ENCODE data around the gene PICALM.
"Not testable (repeated sequence)": the region's sequence is repeated elsewhere in the genome, so short reads cannot be mapped to it uniquely, and the experiment has no call there.

The PICALM gene

GRCh38 chr11:86068951-86069407, at the start of gene PICALM:
Gene PICALM, minus strand, starts transcription at chr11:86069084. Its CDS starts 304 bp downstream, at chr11:86068780.
- DNase-seq: peak; percentile 93

- DNase-seq: no peak
Observed at GRCh38 chr11:86118253-86118652, 49.4 kb upstream of the PICALM start.

- no peak for DNase-seq
Observed at GRCh38 chr11:86117712-86118063, 48.8 kb upstream of the PICALM start.

GRCh38 chr11:86117001-86117711, 48.3 kb upstream of the PICALM start:
- DNase-seq: no peak

GRCh38 chr11:86116386-86116726, 47.5 kb upstream of the PICALM start:
- no peak for DNase-seq

- DNase-seq: no peak
Observed at GRCh38 chr11:86115542-86116385, 46.9 kb upstream of the PICALM start.

- DNase-seq: no peak
Observed at GRCh38 chr11:86108890-86109638, 40.2 kb upstream of the PICALM start.

GRCh38 chr11:86108191-86108590, 39.3 kb upstream of the PICALM start:
- no peak for DNase-seq

- no peak for DNase-seq
Observed at GRCh38 chr11:86106916-86107315, 38.0 kb upstream of the PICALM start.

GRCh38 chr11:86106031-86106430, 37.1 kb upstream of the PICALM start:
- not testable (repeated sequence) for DNase-seq

GRCh38 chr11:86105601-86106000, 36.7 kb upstream of the PICALM start:
- DNase-seq: not testable (repeated sequence)

GRCh38 chr11:86103808-86104207, 34.9 kb upstream of the PICALM start:
- DNase-seq: no peak

- no peak for DNase-seq
Observed at GRCh38 chr11:86101941-86102407, 33.1 kb upstream of the PICALM start.

GRCh38 chr11:86101493-86101892, 32.6 kb upstream of the PICALM start:
- no peak for DNase-seq

- DNase-seq: no peak
Observed at GRCh38 chr11:86099874-86100273, 31.0 kb upstream of the PICALM start.

- DNase-seq: no peak
Observed at GRCh38 chr11:86097980-86098379, 29.1 kb upstream of the PICALM start.

GRCh38 chr11:86091566-86091965, 22.7 kb upstream of the PICALM start:
- no peak for DNase-seq

GRCh38 chr11:86091086-86091485, 22.2 kb upstream of the PICALM start:
- DNase-seq: no peak

GRCh38 chr11:86089659-86090058, 20.8 kb upstream of the PICALM start:
- no peak for DNase-seq

- not testable (repeated sequence) for DNase-seq
Observed at GRCh38 chr11:86087688-86088087, 18.8 kb upstream of the PICALM start.

- DNase-seq: no peak
Observed at GRCh38 chr11:86087256-86087655, 18.4 kb upstream of the PICALM start.

GRCh38 chr11:86081455-86081854, 12.6 kb upstream of the PICALM start:
- DNase-seq: no peak

- no peak for DNase-seq
Observed at GRCh38 chr11:86079421-86079820, 10.5 kb upstream of the PICALM start.

Measured in activated CD4-positive, alpha-beta T cell treated with anti-CD3 and anti-CD28 coated beads for 1 hour (primary cell).